GM23248 (cell line): ENCODE results near the gene SFT2D3. TPM values are rescaled to one million over a fixed set of nuclear protein-coding genes. Genes with fewer than 3 reads are reported as not detected.

Experiments used
- DNase-seq: peaks from one replicate; pipeline ENCODE4 v3.0.0-alpha.2; 2015
- H2AFZ ChIP-seq: fragments of 200-600 bp; sonication (generic); 2 replicates; pipeline ENCODE4 v1.6.1; 2016; ENCODE audit warnings: antibody characterized with exemption
- H3F3A ChIP-seq: fragments of 200-600 bp; sonication (generic); 2 replicates; pipeline ENCODE4 v1.6.1; 2016; ENCODE audit warnings: mild to moderate bottlenecking, antibody characterized with exemption, mixed run types; ENCODE audit not compliant: insufficient read depth
- H3K27ac ChIP-seq: fragments of 200-600 bp; sonication (generic); 2 replicates; pipeline ENCODE4 v1.5.1; 2016; ENCODE audit warnings: mild to moderate bottlenecking
- H3K27me3 ChIP-seq: fragments of 200-600 bp; sonication (generic); replicated peaks from 2 replicates; pipeline ENCODE4 v1.6.1; 2016; ENCODE audit warnings: mild to moderate bottlenecking; ENCODE audit not compliant: insufficient read depth
- H3K36me3 ChIP-seq: fragments of 200-600 bp; sonication (generic); 2 replicates; pipeline ENCODE4 v1.6.1; 2016; ENCODE audit warnings: low read depth, mild to moderate bottlenecking
- H3K4me1 ChIP-seq: fragments of 200-600 bp; sonication (generic); 2 replicates; pipeline ENCODE4 v1.6.1; 2016; ENCODE audit warnings: mild to moderate bottlenecking; ENCODE audit not compliant: insufficient read depth
- H3K4me2 ChIP-seq: fragments of 200-600 bp; sonication (generic); one replicate; pipeline ENCODE4 v1.6.1; 2016; ENCODE audit warnings: mild to moderate bottlenecking; ENCODE audit not compliant: unreplicated experiment
- H3K4me3 ChIP-seq: fragments of 200-600 bp; sonication (generic); 2 replicates; pipeline ENCODE4 v1.5.1; 2016; ENCODE audit warnings: mild to moderate bottlenecking
- H3K79me2 ChIP-seq: fragments of 200-600 bp; sonication (generic); 2 replicates; pipeline ENCODE4 v1.6.1; 2016; ENCODE audit warnings: mild to moderate bottlenecking; ENCODE audit not compliant: insufficient read depth
- H3K9ac ChIP-seq: fragments of 200-600 bp; sonication (generic); 2 replicates; pipeline ENCODE4 v1.6.1; 2016; ENCODE audit warnings: mild to moderate bottlenecking
- H3K9me2 ChIP-seq: fragments of 200-600 bp; sonication (generic); 2 replicates; pipeline ENCODE4 v1.6.1; 2016; ENCODE audit warnings: mixed run types, mild to moderate bottlenecking, moderate library complexity; ENCODE audit not compliant: insufficient read depth
- H3K9me3 ChIP-seq: fragments of 200-600 bp; sonication (generic); one replicate; pipeline ENCODE4 v1.6.1; 2017; ENCODE audit warnings: low read depth
- H4K20me1 ChIP-seq: fragments of 200-600 bp; sonication (generic); 2 replicates; pipeline ENCODE4 v1.6.0; 2016; ENCODE audit not compliant: insufficient read depth
- EZH2 ChIP-seq: fragments of 200-600 bp; sonication (generic); IDR thresholded peaks from 2 replicates; pipeline ENCODE4 v1.6.1; 2018; ENCODE audit warnings: antibody characterized with exemption, mild to moderate bottlenecking; ENCODE audit not compliant: insufficient read depth, poor library complexity, severe bottlenecking
- EZH2phosphoT487 ChIP-seq: fragments of 200-600 bp; sonication (generic); IDR thresholded peaks from 2 replicates; pipeline ENCODE4 v1.6.1; 2018; ENCODE audit warnings: antibody characterized with exemption, moderate library complexity, mild to moderate bottlenecking, low read depth; ENCODE audit not compliant: insufficient read depth
- WGBS, 2 experiments: methylation state at CpG; one replicate each; pipeline ENCODE4 v1.1.6; 2015 to 2017; ENCODE audit warnings: low lambda C conversion rate in 2 of 2, low coverage in 1 of 2; ENCODE audit errors: missing lambda C conversion rate in 2 of 2; 5-methylcytosine and 5-hydroxymethylcytosine counted together
- in situ Hi-C: fragments of 300-500 bp; cut with MboI; formaldehyde crosslinking; loops from 2 replicates; pipeline ENCODE4 v1.15.0; 2020
- polyA plus RNA-seq: library from polyadenylated mRNA; unstranded; fragments of >200 nt; fragmentation: Nextera tagmentation; extraction: Ambion mirVana; gene quantifications from 2 replicates; pipeline ENCODE4 v1.2.1, GENCODE V29; 2016
- total RNA-seq: library from RNA; depleted of rRNA; stranded (reverse); fragments of >200 nt; shearing (Covaris generic); gene quantifications from 2 replicates; pipeline ENCODE4 v1.2.3, GENCODE V29; 2014

Gene SFT2D3
- total and polyA plus RNA-seq, 2 experiments from 2014 or later, result 9.4 TPM; not detected in 1

GRCh38 chr2:127654084-127654837 is 47.0 kb upstream of the SFT2D3 start:
- Histone ChIP-seq H3K4me3 (no peak overlapping the region), H3F3A (no peaks in the 10 kb centered on the region), H3K27ac (no peak overlapping the region), H3K9me3 (no peaks in the 10 kb centered on the region), H3K4me2 (no peak overlapping the region), H3K9ac (no peak overlapping the region), H2AFZ (no peak overlapping the region), H3K79me2 (no peaks in the 10 kb centered on the region), H3K27me3 (no peaks in the 10 kb centered on the region), H4K20me1 (no peaks in the 10 kb centered on the region), H3K9me2 (no peaks in the 10 kb centered on the region), H3K4me1 (no peaks in the 10 kb centered on the region), H3K36me3 (no peaks in the 10 kb centered on the region)
- no peak for DNase-seq
- TF ChIP-seq EZH2, result no peak
- 84 to 86% methylated on average over 16 to 23 of the region's 24 CpGs for WGBS, 2 experiments
- in situ Hi-C loops, result no loop called here

DNA sequence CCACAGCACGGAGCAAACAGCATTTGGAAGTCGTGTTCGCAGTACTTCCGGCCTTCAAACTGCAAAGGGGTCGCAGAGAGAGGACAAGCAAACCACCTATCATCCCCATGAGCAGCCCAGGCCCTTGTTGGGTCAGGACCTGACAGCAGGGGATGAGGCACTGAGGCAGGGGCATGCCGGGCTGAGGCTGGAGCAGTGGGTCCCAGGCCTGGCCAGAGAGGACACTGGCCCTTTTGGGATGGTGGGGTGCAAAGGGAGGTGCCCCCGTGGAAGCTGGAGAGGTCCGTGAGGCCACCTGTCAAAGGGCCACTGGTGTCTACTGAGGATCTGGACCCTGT is 46.5 kb upstream of the SFT2D3 start:
- no peak for DNase-seq
- TF ChIP-seq EZH2, result no peak
- no peak for TF ChIP-seq EZH2phosphoT487
- Histone ChIP-seq H3K9ac (no peak overlapping the region), H3K4me1 (no peaks in the 10 kb centered on the region), H3K79me2 (no peaks in the 10 kb centered on the region), H3K36me3 (no peaks in the 10 kb centered on the region), H3K9me2 (no peaks in the 10 kb centered on the region), H3F3A (no peaks in the 10 kb centered on the region), H2AFZ (no peak overlapping the region), H3K4me2 (no peak overlapping the region), H3K4me3 (no peak overlapping the region), H3K27ac (no peak overlapping the region), H3K27me3 (no peaks in the 10 kb centered on the region), H4K20me1 (no peaks in the 10 kb centered on the region), H3K9me3 (no peaks in the 10 kb centered on the region)
- WGBS, 2 experiments, result 78 to 81% methylated on average over 8 of the region's 8 CpGs
- in situ Hi-C loops, result no loop called here

DNA sequence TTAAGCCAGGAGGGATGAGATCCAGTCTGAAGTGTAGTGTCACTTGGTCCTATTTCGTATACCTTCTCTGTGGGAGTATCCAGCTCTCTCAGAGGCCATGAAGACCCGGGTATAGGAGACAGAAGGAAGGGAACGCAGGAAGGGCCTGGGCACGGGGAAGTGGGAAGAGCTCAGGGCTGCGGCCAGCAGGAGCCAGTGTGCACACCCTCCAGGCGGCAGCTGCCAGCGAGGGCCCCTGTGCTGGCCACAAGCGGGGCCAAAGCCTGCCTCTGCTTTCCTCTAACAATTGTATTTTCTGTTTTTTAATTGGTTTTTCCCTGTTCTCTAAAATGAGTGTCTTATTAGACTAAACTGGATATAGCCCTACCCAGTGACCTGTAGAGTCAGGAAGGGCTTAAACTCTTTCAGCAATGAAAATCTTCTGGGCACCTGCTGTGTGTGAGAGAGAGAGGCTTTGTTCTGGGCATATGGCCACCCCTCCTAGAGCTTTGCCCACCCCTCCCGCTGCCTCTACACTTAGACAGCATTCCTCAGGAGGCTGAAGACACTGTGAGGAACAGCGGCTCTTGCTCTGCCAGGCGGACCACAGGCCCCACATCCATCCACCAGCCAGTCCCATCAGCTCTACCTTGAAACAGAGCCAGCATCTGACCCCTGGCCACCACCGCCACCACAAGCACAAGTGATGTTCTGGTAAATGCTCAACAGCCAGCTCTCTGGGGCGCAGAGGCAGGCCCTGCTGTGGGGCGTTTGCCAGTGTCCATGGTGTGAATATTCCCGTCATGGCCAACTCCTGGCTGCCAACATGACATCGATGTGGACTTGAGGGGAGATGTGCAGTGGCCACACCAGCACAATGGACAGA is 45.9 kb upstream of the SFT2D3 start:
- Histone ChIP-seq H3K4me2 (no peak overlapping the region), H3K27ac (no peak overlapping the region), H3F3A (no peaks in the 10 kb centered on the region), H3K9me2 (no peaks in the 10 kb centered on the region), H3K4me3 (no peak overlapping the region), H3K9ac (no peak overlapping the region), H3K36me3 (no peaks in the 10 kb centered on the region), H4K20me1 (no peaks in the 10 kb centered on the region), H3K4me1 (no peaks in the 10 kb centered on the region), H3K9me3 (no peaks in the 10 kb centered on the region), H3K27me3 (no peaks in the 10 kb centered on the region), H2AFZ (no peak overlapping the region), H3K79me2 (peaks cover 4% of the 10 kb centered on the region; the same call in 1 of the 2 replicates)
- WGBS, 2 experiments, result 73 to 79% methylated on average over 16 of the region's 16 CpGs
- DNase-seq, result no peak
- in situ Hi-C loops, result no loop called here
- no peak for TF ChIP-seq EZH2phosphoT487
- TF ChIP-seq EZH2, result no peak

DNA sequence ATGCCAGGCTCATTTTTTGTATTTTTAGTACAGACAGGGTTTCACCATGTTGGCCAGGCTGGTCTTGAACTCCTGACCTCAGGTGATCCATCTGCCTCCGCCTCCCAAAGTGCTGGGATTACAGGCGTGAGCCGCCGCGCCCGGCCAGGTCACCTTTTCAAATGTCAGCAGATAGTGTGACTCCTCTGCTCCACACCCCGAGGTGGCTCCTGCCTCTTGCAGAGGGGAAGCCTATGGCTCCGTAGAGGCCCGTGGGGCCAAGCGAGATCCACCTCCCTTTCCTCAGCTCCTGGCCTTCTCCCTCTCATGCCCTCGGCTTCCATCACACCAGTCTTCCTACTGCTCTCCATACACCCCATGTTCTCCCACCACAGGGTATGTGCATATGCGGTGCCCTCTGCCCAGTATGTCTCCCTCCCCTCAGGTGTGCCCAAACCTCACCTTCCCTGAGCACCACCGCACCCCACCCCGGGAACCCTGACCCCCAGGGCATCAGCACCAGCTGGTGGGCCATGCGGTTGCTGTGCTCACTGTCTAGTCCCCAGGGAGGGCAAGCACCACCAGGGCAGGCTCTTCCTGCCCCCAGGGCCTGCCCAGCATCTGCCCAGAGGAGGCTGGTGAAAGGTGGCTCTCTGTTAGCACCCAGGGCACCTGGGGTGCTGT is 44.6 kb upstream of the SFT2D3 start:
- 88 to 92% methylated on average over 14 to 15 of the region's 15 CpGs for WGBS, 2 experiments
- Histone ChIP-seq H3K27me3 (no peaks in the 10 kb centered on the region), H3K4me2 (no peak overlapping the region), H2AFZ (no peak overlapping the region), H3K4me3 (no peak overlapping the region), H3K79me2 (peaks cover 6% of the 10 kb centered on the region; the same call in 1 of the 2 replicates), H3F3A (no peaks in the 10 kb centered on the region), H3K9me3 (no peaks in the 10 kb centered on the region), H4K20me1 (no peaks in the 10 kb centered on the region), H3K4me1 (peaks cover 10% of the 10 kb centered on the region), H3K9ac (no peak overlapping the region), H3K9me2 (no peaks in the 10 kb centered on the region), H3K36me3 (no peaks in the 10 kb centered on the region), H3K27ac (no peak overlapping the region)
- TF ChIP-seq EZH2phosphoT487, result no peak
- in situ Hi-C loops, result no loop called here
- DNase-seq, result no peak
